H9 (cell line): ENCODE results near the gene FAM3D. TPM values are rescaled to one million over a fixed set of nuclear protein-coding genes. Genes with fewer than 3 reads are reported as not detected.

Experiments
- DNase-seq: peaks from one replicate; pipeline ENCODE4 v3.0.0-alpha.2; 2017
- H2AFZ ChIP-seq: one replicate; pipeline ENCODE4 v1.6.1; 2013; ENCODE audit warnings: mild to moderate bottlenecking, low read length, control low read depth, moderate library complexity
- H2AK5ac ChIP-seq: 2 replicates; pipeline ENCODE4 v1.6.1; 2013; ENCODE audit warnings: low read length, control low read depth, mixed read lengths; ENCODE audit not compliant: insufficient read length
- H2BK120ac ChIP-seq: one replicate; pipeline ENCODE4 v1.6.1; 2013; ENCODE audit warnings: low read depth, mild to moderate bottlenecking, low read length, control low read depth, inconsistent platforms; ENCODE audit not compliant: poor library complexity, severe bottlenecking
- H2BK12ac ChIP-seq: 2 replicates; pipeline ENCODE4 v1.6.1; 2013; ENCODE audit warnings: low read length, control low read depth, mixed read lengths, low read depth; ENCODE audit not compliant: insufficient read length
- H2BK15ac ChIP-seq: 2 replicates; pipeline ENCODE4 v1.6.1; 2013; ENCODE audit warnings: low read depth, low read length, control low read depth
- H2BK20ac ChIP-seq: one replicate; pipeline ENCODE4 v1.6.1; 2013; ENCODE audit warnings: low read depth, mild to moderate bottlenecking, low read length, control low read depth, inconsistent platforms; ENCODE audit not compliant: poor library complexity, severe bottlenecking
- H2BK5ac ChIP-seq: 2 replicates; pipeline ENCODE4 v1.6.1; 2013; ENCODE audit warnings: low read length, control low read depth, mixed read lengths; ENCODE audit not compliant: insufficient read length
- H3K14ac ChIP-seq: 2 replicates; pipeline ENCODE4 v1.6.1; 2013; ENCODE audit warnings: low read length, control low read depth; ENCODE audit not compliant: insufficient read depth
- H3K18ac ChIP-seq: 2 replicates; pipeline ENCODE4 v1.6.1; 2013; ENCODE audit warnings: low read depth, mild to moderate bottlenecking, mixed read lengths, low read length, control low read depth; ENCODE audit not compliant: insufficient read length
- H3K23ac ChIP-seq: 2 replicates; pipeline ENCODE4 v1.6.1; 2013; ENCODE audit warnings: low read length, control low read depth, mixed read lengths, low read depth; ENCODE audit not compliant: insufficient read length
- H3K23me2 ChIP-seq: 2 replicates; pipeline ENCODE4 v1.6.1; 2013; ENCODE audit warnings: low read depth, mild to moderate bottlenecking, mixed read lengths, low read length, control low read depth; ENCODE audit not compliant: insufficient read length, poor library complexity, severe bottlenecking
- H3K27ac ChIP-seq: 2 replicates; pipeline ENCODE4 v1.5.1; 2013; ENCODE audit warnings: low read length, control low read depth, mixed read lengths, low read depth; ENCODE audit not compliant: insufficient read length
- H3K27me3 ChIP-seq: 2 replicates; pipeline ENCODE4 v1.6.1; 2013; ENCODE audit warnings: low read length, control low read depth, inconsistent platforms; ENCODE audit not compliant: insufficient read depth
- H3K4ac ChIP-seq: 2 replicates; pipeline ENCODE4 v1.6.1; 2013; ENCODE audit warnings: low read depth, mild to moderate bottlenecking, control low read depth, inconsistent platforms, low read length, moderate library complexity
- H3K4me1 ChIP-seq: 2 replicates; pipeline ENCODE4 v1.6.1; 2013; ENCODE audit warnings: low read length, control low read depth, inconsistent platforms; ENCODE audit not compliant: insufficient read depth
- H3K4me2 ChIP-seq: 2 replicates; pipeline ENCODE4 v1.6.1; 2013; ENCODE audit warnings: low read length, control low read depth, mixed read lengths; ENCODE audit not compliant: insufficient read length, insufficient read depth
- H3K56ac ChIP-seq: 2 replicates; pipeline ENCODE4 v1.6.1; 2013; ENCODE audit warnings: low read depth, mild to moderate bottlenecking, mixed read lengths, low read length, control low read depth; ENCODE audit not compliant: insufficient read length
- H3K79me1 ChIP-seq: 2 replicates; pipeline ENCODE4 v1.6.1; 2013; ENCODE audit warnings: low read depth, mild to moderate bottlenecking, moderate library complexity, low read length, control low read depth, inconsistent platforms; ENCODE audit not compliant: insufficient read depth, poor library complexity, severe bottlenecking
- H3K79me2 ChIP-seq: 2 replicates; pipeline ENCODE4 v1.6.1; 2013; ENCODE audit warnings: low read length, control low read depth, inconsistent platforms; ENCODE audit not compliant: insufficient read depth
- H3K9ac ChIP-seq: 2 replicates; pipeline ENCODE4 v1.6.1; 2013; ENCODE audit warnings: low read length, control low read depth, mixed read lengths; ENCODE audit not compliant: insufficient read length; ENCODE audit errors: extremely low read depth
- H3K9me3 ChIP-seq: one replicate; pipeline ENCODE4 v1.6.1; 2013; ENCODE audit warnings: low read depth, low read length, inconsistent platforms; ENCODE audit not compliant: control insufficient read depth
- H3T11ph ChIP-seq: one replicate; pipeline ENCODE4 v1.6.1; 2013; ENCODE audit warnings: mild to moderate bottlenecking, low read length, control low read depth, inconsistent platforms
- H4K20me1 ChIP-seq: one replicate; pipeline ENCODE4 v1.6.1; 2013; ENCODE audit not compliant: control insufficient read depth, insufficient read length, insufficient read depth
- H4K5ac ChIP-seq: 2 replicates; pipeline ENCODE4 v1.6.1; 2013; ENCODE audit warnings: low read depth, mild to moderate bottlenecking, mixed read lengths, low read length, control low read depth; ENCODE audit not compliant: insufficient read length
- H4K8ac ChIP-seq: replicated peaks from 2 replicates; pipeline ENCODE4 v1.6.1; 2013; ENCODE audit warnings: low read length, control low read depth, mixed read lengths, low read depth; ENCODE audit not compliant: insufficient read length
- H4K91ac ChIP-seq: 2 replicates; pipeline ENCODE4 v1.6.1; 2013; ENCODE audit warnings: low read depth, mild to moderate bottlenecking, moderate library complexity, mixed read lengths, low read length, control low read depth; ENCODE audit not compliant: insufficient read length
- H3K27ac Mint-ChIP-seq, 3 experiments: 2 replicates in 2 of 3; 3 replicates in 1 of 3; pipeline ENCODE4 v1.8.0; 2020 to 2021; ENCODE audit warnings: mixed read lengths in 3 of 3, mild to moderate bottlenecking in 1 of 3, moderate library complexity in 1 of 3
- H3K27me3 Mint-ChIP-seq: 2 replicates; pipeline ENCODE4 v1.8.0; 2021; ENCODE audit warnings: low read depth, mild to moderate bottlenecking, moderate library complexity, mixed read lengths
- H3K36me3 Mint-ChIP-seq, 3 experiments: 2 replicates in 2 of 3; 3 replicates in 1 of 3; pipeline ENCODE4 v1.8.0; 2020 to 2021; ENCODE audit warnings: low read depth in 3 of 3, mixed read lengths in 3 of 3; ENCODE audit not compliant: insufficient read depth in 1 of 3
- H3K4me1 Mint-ChIP-seq, 2 experiments: 2 replicates each; pipeline ENCODE4 v1.8.0; 2020; ENCODE audit warnings: mixed read lengths in 2 of 2
- H3K4me3 Mint-ChIP-seq, 2 experiments: 2 replicates in 1 of 2; 3 replicates in 1 of 2; pipeline ENCODE4 v1.8.0; 2020 to 2021; ENCODE audit warnings: mild to moderate bottlenecking in 2 of 2, mixed read lengths in 2 of 2, moderate library complexity in 1 of 2
- H3K9me3 Mint-ChIP-seq, 2 experiments: 2 replicates in 1 of 2; 3 replicates in 1 of 2; pipeline ENCODE4 v1.8.0; 2020; ENCODE audit warnings: mild to moderate bottlenecking in 2 of 2, mixed read lengths in 2 of 2, moderate library complexity in 1 of 2
- CTCF ChIP-seq: fragments of 200-600 bp; sonication (generic); conservative IDR thresholded peaks from 3 replicates; pipeline ENCODE4 v1.8.0; 2021; ENCODE audit warnings: antibody characterized with exemption, mild to moderate bottlenecking
- WGBS: extraction: QIAGEN DNeasy Blood & Tissue Kit; methylation state at CpG from one replicate; pipeline ENCODE4 v1.1.7; 2013; ENCODE audit warnings: missing lambda C conversion rate, low lambda C conversion rate, mixed read lengths; ENCODE audit not compliant: insufficient read length; ENCODE audit errors: extremely low coverage; 5-methylcytosine and 5-hydroxymethylcytosine counted together
- total RNA-seq: library from RNA; stranded (reverse); gene quantifications from 2 replicates; pipeline ENCODE4 v1.2.1, GENCODE V29; 2021

FAM3D gene
- total RNA-seq, 1 experiment from 2014 or later, result not detected

- Histone ChIP-seq H2AFZ (no peak overlapping the region), H4K5ac (no peak overlapping the region), H3K27me3 (no peaks in the 10 kb centered on the region), H3K4me2 (no peak overlapping the region), H4K91ac (no peak overlapping the region), H3K4ac (no peak overlapping the region), H3K9ac (no peak overlapping the region), H3K23ac (no peak overlapping the region), H3T11ph (no peak overlapping the region), H2BK15ac (no peak overlapping the region), H3K27ac (no peak overlapping the region), H3K56ac (no peak overlapping the region), H4K20me1 (no peaks in the 10 kb centered on the region), H2AK5ac (no peak overlapping the region), H4K8ac (no peak overlapping the region), H3K14ac (no peak overlapping the region), H3K79me1 (no peaks in the 10 kb centered on the region), H3K4me1 (no peaks in the 10 kb centered on the region), H3K9me3 (no peaks in the 10 kb centered on the region), H2BK5ac (no peak overlapping the region), H2BK12ac (no peak overlapping the region), H3K79me2 (no peaks in the 10 kb centered on the region), H3K18ac (no peak overlapping the region), H2BK20ac (no peak overlapping the region), H2BK120ac (no peak overlapping the region), H3K23me2 (no peaks in the 10 kb centered on the region)
- no CpG with 5 or more reads among the region's 4 CpGs for WGBS
- DNase-seq, result no peak
- Mint-ChIP-seq H3K4me1 (peaks cover 5 to 22% of the 10 kb centered on the region in 2 experiments), H3K4me3 (no peak overlapping the region), H3K27ac (no peak overlapping the region), H3K36me3 (no peaks in the 10 kb centered on the region), H3K9me3 (no peaks in the 10 kb centered on the region), H3K27me3 (peaks cover 7% of the 10 kb centered on the region)
- no peak for TF ChIP-seq CTCF
Observed at GRCh38 chr3:58622436-58622835, 44.1 kb downstream of the FAM3D start.
